VCaP (cell line): Measurements from ENCODE around the gene IDI2.
A peak's percentile ranks its signal among the peaks of the same experiment; 100 is the strongest.

Experiments
- H3K27ac ChIP-seq: fragments of 450-650 bp; 2 replicates; pipeline ENCODE4 v1.5.1; 2017
- CTCF ChIP-seq: fragments of 450-650 bp; conservative IDR thresholded peaks from 2 replicates; pipeline ENCODE4 v1.5.1; 2017; ENCODE audit warnings: mild to moderate bottlenecking, moderate library complexity

Gene IDI2

GRCh38 chr10:1009071-1009494, 16.6 kb downstream of the IDI2 start:
- no peak overlapping the region for H3K27ac ChIP-seq
- no peak for TF ChIP-seq CTCF

- TF ChIP-seq CTCF, result no peak
- peak overlapping the region; percentile 23; the same call in 1 of the 2 replicates for H3K27ac ChIP-seq
These were observed 18.1 kb downstream of the IDI2 start for GRCh38 chr10:1007583-1007982.

- no peak overlapping the region for H3K27ac ChIP-seq
- no peak for TF ChIP-seq CTCF
These were observed 19.1 kb downstream of the IDI2 start for GRCh38 chr10:1006573-1006972.

GRCh38 chr10:1003884-1004670, 21.6 kb downstream of the IDI2 start:
- no peak for TF ChIP-seq CTCF

GRCh38 chr10:1002425-1003006, 23.1 kb downstream of the IDI2 start:
- TF ChIP-seq CTCF, result no peak
- no peak overlapping the region for H3K27ac ChIP-seq

More at GRCh38 chr10:1003884-1004670, 21.6 kb downstream of the IDI2 start:
- H3K27ac ChIP-seq, result no peak overlapping the region

GRCh38 chr10:997266-998022, 28.2 kb downstream of the IDI2 start:
- no peak for TF ChIP-seq CTCF
- H3K27ac ChIP-seq, result no peak overlapping the region

GRCh38 chr10:996031-996430, 29.6 kb downstream of the IDI2 start:
- no peak overlapping the region for H3K27ac ChIP-seq
- no peak for TF ChIP-seq CTCF
